Fibroblast of lung (primary cell): ENCODE measurements around the gene MARVELD3. TPM values are rescaled to one million over a fixed set of nuclear protein-coding genes. Genes with fewer than 3 reads are reported as not detected.
"Not testable (repeated sequence)": the region's sequence is repeated elsewhere in the genome, so short reads cannot be mapped to it uniquely, and the experiment has no call there.

Experiments used
- DNase-seq, 2 donors: peaks; one replicate each; pipeline versions ENCODE4 v3.0.0 to v3.0.0-alpha.2; 2010; ENCODE audit warnings: low read depth in 2 of 2
- H2AFZ ChIP-seq: 2 replicates; pipeline ENCODE4 v1.5.1; 2012; ENCODE audit warnings: low read length, control low read depth, inconsistent platforms
- H3K27ac ChIP-seq: 2 replicates; pipeline ENCODE4 v1.5.1; 2011; ENCODE audit warnings: low read length, control low read depth; ENCODE audit not compliant: insufficient read depth
- H3K27me3 ChIP-seq: 2 replicates; pipeline ENCODE4 v1.5.1; 2011; ENCODE audit warnings: mild to moderate bottlenecking, low read length; ENCODE audit not compliant: control insufficient read depth, insufficient read depth
- H3K36me3 ChIP-seq: 2 replicates; pipeline ENCODE4 v1.5.1; 2011; ENCODE audit warnings: low read length; ENCODE audit not compliant: control insufficient read depth, insufficient read depth
- H3K4me1 ChIP-seq: 2 replicates; pipeline ENCODE4 v1.5.1; 2011; ENCODE audit warnings: low read length; ENCODE audit not compliant: control insufficient read depth, insufficient read depth; ENCODE audit errors: extremely low read depth
- H3K4me2 ChIP-seq: 2 replicates; pipeline ENCODE4 v1.5.1; 2011; ENCODE audit warnings: low read length, control low read depth; ENCODE audit not compliant: insufficient read depth; ENCODE audit errors: extremely low read depth
- H3K4me3 ChIP-seq, 4 experiments: fragments of 200-600 bp in 1 of 4; sonication (generic) in 1 of 4; replicated peaks in 1 of 4; 2 replicates each; pipeline ENCODE4 v1.5.1; 2011 to 2016; ENCODE audit warnings: low read length in 4 of 4, low read depth in 3 of 4, mild to moderate bottlenecking in 3 of 4, control low read depth in 2 of 4, inconsistent platforms in 1 of 4, mixed read lengths in 1 of 4; ENCODE audit not compliant: insufficient read depth in 1 of 4; ENCODE audit errors: control extremely low read depth in 1 of 4
- H3K79me2 ChIP-seq: 2 replicates; pipeline ENCODE4 v1.5.1; 2012; ENCODE audit warnings: mild to moderate bottlenecking, low read length, inconsistent platforms; ENCODE audit not compliant: control insufficient read depth, insufficient read depth
- H3K9ac ChIP-seq: 2 replicates; pipeline ENCODE4 v1.5.1; 2011; ENCODE audit warnings: mild to moderate bottlenecking, low read length, control low read depth; ENCODE audit not compliant: insufficient read depth
- H3K9me3 ChIP-seq: 2 replicates; pipeline ENCODE4 v1.5.1; 2012; ENCODE audit warnings: low read depth, low read length; ENCODE audit not compliant: control insufficient read depth, insufficient read depth
- H4K20me1 ChIP-seq: 2 replicates; pipeline ENCODE4 v1.5.1; 2011; ENCODE audit warnings: low read length; ENCODE audit not compliant: control insufficient read depth, insufficient read depth; ENCODE audit errors: extremely low read depth
- EZH2 ChIP-seq: IDR thresholded peaks from 2 replicates; pipeline ENCODE4 v1.5.1; 2012; ENCODE audit warnings: low read length, control low read depth, mild to moderate bottlenecking; ENCODE audit errors: missing control alignments
- polyA plus RNA-seq, 2 donors: library from polyadenylated mRNA; depleted of rRNA in 1 of 2; stranded (reverse) in 1 of 2; unstranded in 1 of 2; fragments of >200 nt; gene quantifications; 2 replicates each; pipeline ENCODE4 v1.2.1, GENCODE V29; 2011 to 2012; ENCODE audit warnings: missing spikeins in 1 of 2
- total RNA-seq: library from RNA; depleted of rRNA; stranded (reverse); fragments of >200 nt; gene quantifications from 2 replicates; pipeline ENCODE4 v1.2.1, GENCODE V29; 2014
- TF ChIP-seq, protein P1 (sequence below), 2 donors: IDR thresholded peaks in 1 of 2; conservative IDR thresholded peaks in 1 of 2; 1 replicate in 1 of 2; 2 replicates in 1 of 2; pipeline ENCODE4 v1.5.1; 2011 to 2012; ENCODE audit warnings: low read length in 2 of 2, control low read depth in 1 of 2, inconsistent platforms in 1 of 2, low read depth in 1 of 2, mild to moderate bottlenecking in 1 of 2

Gene MARVELD3
- total and polyA plus RNA-seq, 2 donors (not counting 1 experiment from before 2014, with no cell fraction given): not detected

DNA sequence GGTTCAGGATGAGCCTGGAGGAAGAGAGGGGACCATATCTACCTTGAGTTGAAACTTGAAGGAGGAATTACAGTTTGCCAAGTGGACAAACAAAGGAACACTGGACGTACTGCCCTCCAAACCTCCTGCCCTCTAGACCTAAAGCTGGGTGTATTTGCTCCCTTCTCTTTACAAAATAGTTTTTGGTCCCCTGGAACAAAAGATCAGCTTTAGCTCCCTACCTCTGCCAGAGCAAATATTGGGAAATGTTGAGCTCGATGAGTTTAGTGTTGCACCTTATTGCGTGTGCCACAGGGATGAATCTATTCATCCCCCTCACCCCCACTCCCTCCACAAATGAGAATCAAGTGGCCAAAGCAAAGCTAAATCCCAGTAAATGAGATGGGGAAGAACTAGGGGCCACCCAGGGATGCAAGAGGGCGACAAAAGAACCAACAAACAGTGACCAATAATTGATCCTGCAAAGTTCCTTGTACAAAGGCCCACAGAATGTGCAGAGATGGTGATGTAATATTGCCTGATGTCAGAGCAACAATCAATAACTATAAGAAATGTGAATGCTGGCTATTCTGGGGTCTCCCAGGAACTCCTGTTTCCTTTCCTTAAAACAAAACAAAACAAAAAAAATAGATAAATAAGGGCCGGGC, 31.9 kb upstream of the MARVELD3 start:
- Histone ChIP-seq H3K9me3 (no peaks in the 10 kb centered on the region), H3K27ac (no peak overlapping the region), H3K36me3 (no peaks in the 10 kb centered on the region), H3K9ac (no peak overlapping the region), H3K4me1 (no peaks in the 10 kb centered on the region), H2AFZ (no peak overlapping the region), H3K4me2 (no peak overlapping the region), H3K27me3 (no peaks in the 10 kb centered on the region), H3K79me2 (no peaks in the 10 kb centered on the region), H3K4me3 (no peak overlapping the region), H4K20me1 (no peaks in the 10 kb centered on the region)
- TF ChIP-seq, protein P1, sequence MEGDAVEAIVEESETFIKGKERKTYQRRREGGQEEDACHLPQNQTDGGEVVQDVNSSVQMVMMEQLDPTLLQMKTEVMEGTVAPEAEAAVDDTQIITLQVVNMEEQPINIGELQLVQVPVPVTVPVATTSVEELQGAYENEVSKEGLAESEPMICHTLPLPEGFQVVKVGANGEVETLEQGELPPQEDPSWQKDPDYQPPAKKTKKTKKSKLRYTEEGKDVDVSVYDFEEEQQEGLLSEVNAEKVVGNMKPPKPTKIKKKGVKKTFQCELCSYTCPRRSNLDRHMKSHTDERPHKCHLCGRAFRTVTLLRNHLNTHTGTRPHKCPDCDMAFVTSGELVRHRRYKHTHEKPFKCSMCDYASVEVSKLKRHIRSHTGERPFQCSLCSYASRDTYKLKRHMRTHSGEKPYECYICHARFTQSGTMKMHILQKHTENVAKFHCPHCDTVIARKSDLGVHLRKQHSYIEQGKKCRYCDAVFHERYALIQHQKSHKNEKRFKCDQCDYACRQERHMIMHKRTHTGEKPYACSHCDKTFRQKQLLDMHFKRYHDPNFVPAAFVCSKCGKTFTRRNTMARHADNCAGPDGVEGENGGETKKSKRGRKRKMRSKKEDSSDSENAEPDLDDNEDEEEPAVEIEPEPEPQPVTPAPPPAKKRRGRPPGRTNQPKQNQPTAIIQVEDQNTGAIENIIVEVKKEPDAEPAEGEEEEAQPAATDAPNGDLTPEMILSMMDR (conservative IDR thresholded peaks at IDR 0.05 in 1 of 2, IDR thresholded peaks at IDR 0.05 in 1 of 2; ENCODE audit: low read depth in 1 of 2, low read length in 2 of 2): no peak
- TF ChIP-seq EZH2: no peak
- DNase-seq: no peak

DNA sequence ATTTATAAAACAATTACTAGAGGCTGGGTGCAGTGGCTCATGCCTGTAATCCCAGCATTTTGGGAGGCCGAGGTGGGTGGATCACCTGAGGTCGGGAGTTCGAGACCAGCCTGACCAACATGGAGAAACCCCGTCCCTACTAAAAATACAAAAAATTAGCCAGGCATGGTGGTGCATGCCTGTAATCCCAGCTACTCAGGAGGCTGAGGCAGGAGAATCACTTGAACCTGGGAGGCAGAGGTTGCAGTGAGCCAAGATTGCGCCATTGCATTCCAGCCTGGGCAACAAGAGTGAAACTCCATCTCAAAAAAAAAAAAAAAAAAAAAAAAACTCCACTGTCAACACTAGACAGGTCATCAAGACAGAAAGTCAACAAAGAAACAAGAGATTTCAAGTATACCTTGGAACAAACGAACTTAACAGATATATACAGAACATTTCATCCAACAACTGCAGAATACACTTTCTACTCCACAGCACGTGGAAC, 30.6 kb upstream of the MARVELD3 start:
- not testable (repeated sequence) for H3K79me2 ChIP-seq, H3K36me3 ChIP-seq, H3K4me1 ChIP-seq, DNase-seq, H3K9ac ChIP-seq, H4K20me1 ChIP-seq, H3K27ac ChIP-seq, H3K27me3 ChIP-seq, H3K9me3 ChIP-seq, H3K4me3 ChIP-seq, H3K4me2 ChIP-seq, H2AFZ ChIP-seq

DNA sequence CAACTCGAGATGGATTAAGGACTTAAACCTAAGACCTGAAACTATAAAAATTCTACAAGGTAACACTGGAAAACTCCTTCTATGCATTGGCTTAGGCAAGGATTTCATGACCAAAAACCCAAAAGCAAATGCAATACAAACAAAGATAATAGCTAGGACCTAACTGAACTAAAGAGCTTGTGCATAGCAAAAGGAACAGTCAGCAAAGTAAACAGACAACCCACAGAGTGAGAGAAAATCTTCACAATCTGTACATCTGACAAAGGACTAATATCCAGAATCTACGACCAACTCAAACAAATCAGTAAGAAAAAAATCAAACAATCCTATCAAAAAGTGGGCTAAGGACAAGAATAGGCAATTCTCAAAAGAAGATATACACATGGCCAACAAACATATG, 27.6 kb upstream of the MARVELD3 start:
- H2AFZ ChIP-seq, H3K27me3 ChIP-seq: not testable (repeated sequence)

DNA sequence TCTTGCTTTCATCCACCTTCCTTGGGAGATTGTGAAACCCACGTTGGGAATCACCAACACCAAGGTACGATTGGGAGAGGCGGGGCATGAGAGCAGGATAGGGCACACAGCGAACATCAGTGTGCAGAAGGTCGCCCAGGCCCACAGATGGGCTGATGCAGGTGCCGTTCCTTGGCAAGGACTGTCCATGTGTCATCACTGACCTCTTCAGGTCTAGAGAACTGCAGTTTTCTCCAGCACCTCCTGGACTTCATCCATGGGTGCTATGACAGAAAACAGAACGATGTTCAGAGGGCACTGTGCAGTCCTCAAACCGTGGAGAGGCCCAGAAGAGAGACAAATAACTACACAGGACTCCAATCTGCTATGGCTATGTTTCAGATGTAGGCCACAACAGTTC, 25.2 kb upstream of the MARVELD3 start:
- Histone ChIP-seq H3K9me3 (no peaks in the 10 kb centered on the region), H4K20me1 (no peaks in the 10 kb centered on the region), H3K9ac (no peak overlapping the region), H3K4me3 (no peak overlapping the region), H3K27me3 (no peaks in the 10 kb centered on the region), H3K4me2 (no peak overlapping the region), H3K4me1 (no peaks in the 10 kb centered on the region), H3K36me3 (no peaks in the 10 kb centered on the region), H3K27ac (no peak overlapping the region), H2AFZ (no peak overlapping the region), H3K79me2 (no peaks in the 10 kb centered on the region)
- TF ChIP-seq EZH2: no peak
- no peak for DNase-seq

More for the DNA sequence above, 27.6 kb upstream of the MARVELD3 start:
- H3K27ac ChIP-seq, H3K4me1 ChIP-seq, H3K4me3 ChIP-seq, H3K9ac ChIP-seq, H3K4me2 ChIP-seq, H4K20me1 ChIP-seq, H3K79me2 ChIP-seq, DNase-seq, H3K9me3 ChIP-seq, H3K36me3 ChIP-seq: not testable (repeated sequence)
